Loucy (cell line): ENCODE data around the gene ETFA.

ENCODE experiments used
- H2AFZ ChIP-seq: fragments of 200-600 bp; sonication (generic); 2 replicates; pipeline ENCODE4 v1.6.0; 2016; ENCODE audit warnings: antibody characterized with exemption, mild to moderate bottlenecking, low read length, moderate library complexity
- H3F3A ChIP-seq: fragments of 200-600 bp; 2 replicates; pipeline ENCODE4 v1.6.0; 2016; ENCODE audit warnings: antibody characterized with exemption, low read depth, mild to moderate bottlenecking
- H3K27me3 ChIP-seq: fragments of 200-600 bp; sonication (generic); 2 replicates; pipeline ENCODE4 v1.6.1; 2014; ENCODE audit warnings: low read length, mild to moderate bottlenecking; ENCODE audit not compliant: insufficient read depth, poor library complexity, severe bottlenecking
- H3K36me3 ChIP-seq: fragments of 200-600 bp; sonication (generic); 2 replicates; pipeline ENCODE4 v1.6.1; 2016; ENCODE audit warnings: low read length; ENCODE audit not compliant: insufficient read depth
- H3K4me1 ChIP-seq: fragments of 200-600 bp; sonication (generic); 2 replicates; pipeline ENCODE4 v1.5.1; 2014; ENCODE audit warnings: low read length, mild to moderate bottlenecking; ENCODE audit not compliant: insufficient read depth, poor library complexity, severe bottlenecking
- H3K4me2 ChIP-seq: fragments of 200-600 bp; sonication (generic); 2 replicates; pipeline ENCODE4 v1.6.0; 2014; ENCODE audit warnings: antibody characterized with exemption, low read length, low read depth, mild to moderate bottlenecking; ENCODE audit not compliant: poor library complexity, severe bottlenecking
- H3K4me3 ChIP-seq: fragments of 200-600 bp; sonication (generic); 2 replicates; pipeline ENCODE4 v1.5.1; 2014; ENCODE audit warnings: low read length, mild to moderate bottlenecking, mixed read lengths; ENCODE audit not compliant: poor library complexity, severe bottlenecking
- H3K79me2 ChIP-seq: fragments of 200-600 bp; sonication (generic); 2 replicates; pipeline ENCODE4 v1.6.1; 2014; ENCODE audit warnings: low read length; ENCODE audit not compliant: insufficient read depth
- H3K9ac ChIP-seq: fragments of 200-600 bp; sonication (generic); 2 replicates; pipeline ENCODE4 v1.6.0; 2014; ENCODE audit warnings: mild to moderate bottlenecking, low read depth, low read length, moderate library complexity; ENCODE audit not compliant: poor library complexity, severe bottlenecking
- H3K9me2 ChIP-seq: fragments of 200-600 bp; sonication (generic); replicated peaks from 2 replicates; pipeline ENCODE4 v1.6.1; 2016; ENCODE audit warnings: low read depth, low read length, mixed read lengths
- H3K9me3 ChIP-seq: fragments of 200-600 bp; sonication (generic); 2 replicates; pipeline ENCODE4 v1.6.1; 2014; ENCODE audit warnings: mild to moderate bottlenecking, antibody characterized with exemption, low read length, low read depth; ENCODE audit not compliant: insufficient read depth
- H4K20me1 ChIP-seq: fragments of 200-600 bp; sonication (generic); 2 replicates; pipeline ENCODE4 v1.6.0; 2014; ENCODE audit warnings: antibody characterized with exemption, low read length, mild to moderate bottlenecking; ENCODE audit not compliant: insufficient read depth, poor library complexity, severe bottlenecking
- EZH2phosphoT487 ChIP-seq: fragments of 200-600 bp; IDR thresholded peaks from 2 replicates; pipeline ENCODE4 v1.6.1; 2018; ENCODE audit warnings: antibody characterized with exemption, mild to moderate bottlenecking, moderate library complexity, borderline replicate concordance
- TF ChIP-seq, protein P1 (sequence below): fragments of 200-600 bp; sonication (generic); conservative IDR thresholded peaks from 2 replicates; pipeline ENCODE4 v1.5.1; 2014; ENCODE audit warnings: mild to moderate bottlenecking, antibody characterized with exemption, low read length

ETFA gene

DNA sequence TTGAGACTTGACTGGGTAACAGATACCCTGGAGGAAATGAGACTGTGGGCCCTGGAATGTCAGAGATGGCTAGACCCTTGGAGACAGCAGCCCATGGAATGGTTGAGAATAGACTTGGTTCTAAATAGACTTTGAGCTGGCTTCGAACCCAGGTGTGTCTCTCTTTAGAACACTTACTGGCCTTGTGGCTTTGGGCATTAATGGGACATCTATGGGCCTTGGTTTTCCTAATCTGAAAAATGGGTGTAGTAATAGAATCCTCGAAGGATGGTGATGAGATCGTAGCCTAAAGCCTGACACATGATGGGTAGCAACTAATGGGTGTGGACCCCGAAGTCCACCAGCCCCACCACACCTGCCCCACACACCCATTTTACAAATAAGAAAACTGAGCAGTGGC lies 132.2 kb downstream of the ETFA start:
- Histone ChIP-seq H3K4me1 (no peaks in the 10 kb centered on the region), H4K20me1 (no peaks in the 10 kb centered on the region), H3K79me2 (no peaks in the 10 kb centered on the region), H3K4me3 (no peak overlapping the region), H3K36me3 (no peaks in the 10 kb centered on the region), H3K9me2 (no peaks in the 10 kb centered on the region), H3K9ac (no peak overlapping the region), H2AFZ (no peak overlapping the region), H3F3A (no peaks in the 10 kb centered on the region), H3K27me3 (no peaks in the 10 kb centered on the region), H3K9me3 (no peaks in the 10 kb centered on the region), H3K4me2 (no peak overlapping the region)
- TF ChIP-seq, protein P1, sequence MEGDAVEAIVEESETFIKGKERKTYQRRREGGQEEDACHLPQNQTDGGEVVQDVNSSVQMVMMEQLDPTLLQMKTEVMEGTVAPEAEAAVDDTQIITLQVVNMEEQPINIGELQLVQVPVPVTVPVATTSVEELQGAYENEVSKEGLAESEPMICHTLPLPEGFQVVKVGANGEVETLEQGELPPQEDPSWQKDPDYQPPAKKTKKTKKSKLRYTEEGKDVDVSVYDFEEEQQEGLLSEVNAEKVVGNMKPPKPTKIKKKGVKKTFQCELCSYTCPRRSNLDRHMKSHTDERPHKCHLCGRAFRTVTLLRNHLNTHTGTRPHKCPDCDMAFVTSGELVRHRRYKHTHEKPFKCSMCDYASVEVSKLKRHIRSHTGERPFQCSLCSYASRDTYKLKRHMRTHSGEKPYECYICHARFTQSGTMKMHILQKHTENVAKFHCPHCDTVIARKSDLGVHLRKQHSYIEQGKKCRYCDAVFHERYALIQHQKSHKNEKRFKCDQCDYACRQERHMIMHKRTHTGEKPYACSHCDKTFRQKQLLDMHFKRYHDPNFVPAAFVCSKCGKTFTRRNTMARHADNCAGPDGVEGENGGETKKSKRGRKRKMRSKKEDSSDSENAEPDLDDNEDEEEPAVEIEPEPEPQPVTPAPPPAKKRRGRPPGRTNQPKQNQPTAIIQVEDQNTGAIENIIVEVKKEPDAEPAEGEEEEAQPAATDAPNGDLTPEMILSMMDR, result no peak
- no peak for TF ChIP-seq EZH2phosphoT487

GRCh38 chr15:76178296-76179000 lies 132.8 kb downstream of the ETFA start:
- Histone ChIP-seq H3K9me3 (no peaks in the 10 kb centered on the region), H3K4me2 (no peak overlapping the region), H3K36me3 (no peaks in the 10 kb centered on the region), H3K4me3 (no peak overlapping the region), H3K9me2 (no peaks in the 10 kb centered on the region), H3K79me2 (no peaks in the 10 kb centered on the region), H3F3A (no peaks in the 10 kb centered on the region), H4K20me1 (no peaks in the 10 kb centered on the region), H3K27me3 (no peaks in the 10 kb centered on the region), H3K4me1 (no peaks in the 10 kb centered on the region), H2AFZ (no peak overlapping the region), H3K9ac (no peak overlapping the region)
- no peak for TF ChIP-seq EZH2phosphoT487
- TF ChIP-seq, protein P1, result no peak

DNA sequence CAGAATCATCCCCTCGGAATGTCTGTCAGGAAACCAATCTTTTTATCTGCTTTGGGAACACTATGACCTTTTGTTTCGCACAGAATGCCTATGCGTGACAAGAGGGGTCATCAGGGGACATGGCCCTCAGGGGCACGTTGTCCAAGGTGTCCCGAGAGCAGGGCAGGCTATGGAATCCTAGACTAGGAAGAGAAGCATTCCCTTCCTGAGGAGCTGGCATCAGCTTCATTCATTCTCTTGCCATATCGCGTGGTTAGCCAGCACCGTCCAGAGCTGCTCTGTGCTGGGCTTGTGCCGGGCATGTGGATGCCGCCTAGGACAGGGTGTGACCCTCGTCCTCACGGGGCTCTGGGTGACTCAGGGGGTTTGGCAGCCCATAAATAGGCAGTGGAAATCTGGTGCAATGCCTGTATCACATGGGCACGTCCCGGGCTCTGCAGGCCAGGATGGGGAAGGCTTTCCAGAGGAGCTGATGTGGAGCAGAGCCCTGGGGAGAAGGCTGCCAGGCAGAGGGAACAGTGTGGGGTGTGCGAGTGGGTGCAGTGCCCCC lies 133.7 kb downstream of the ETFA start:
- no peaks in the 10 kb centered on the region for H3K79me2 ChIP-seq
- no peaks in the 10 kb centered on the region for H3K27me3 ChIP-seq
- H3K4me3 ChIP-seq, result no peak overlapping the region
- no peaks in the 10 kb centered on the region for H3K9me3 ChIP-seq
- no peak overlapping the region for H3K4me2 ChIP-seq
- H3K4me1 ChIP-seq, result no peaks in the 10 kb centered on the region
- H4K20me1 ChIP-seq, result no peaks in the 10 kb centered on the region
- H3K9ac ChIP-seq, result no peak overlapping the region
- H3K9me2 ChIP-seq, result no peaks in the 10 kb centered on the region
- H3F3A ChIP-seq, result no peaks in the 10 kb centered on the region
- H2AFZ ChIP-seq, result no peak overlapping the region
- TF ChIP-seq, protein P1, result no peak
- no peak for TF ChIP-seq EZH2phosphoT487
- no peaks in the 10 kb centered on the region for H3K36me3 ChIP-seq
